Stimulated activated CD8-positive, alpha-beta memory T cell treated with anti-CD3 and anti-CD28 coated beads, Interleukin-4, amount 100 ng/mL, for 4 hours (primary cell): Measurements from ENCODE around the gene ZNF22.
A peak's percentile ranks its signal among the peaks of the same experiment; 100 is the strongest.

Experiments
- DNase-seq, 2 donors: peaks; one replicate each; pipeline ENCODE4 v3.0.0-alpha.2; 2020; ENCODE audit warnings: low read depth in 2 of 2, low spot score in 1 of 2

The ZNF22 gene

GRCh38 chr10:45000752-45001380 lies at the start of gene ZNF22:
TSS of gene ZNF22 (plus strand) at chr10:45000923. CDS start at chr10:45003369, 2,446 bp downstream.
- peak; percentile 49 to 60 for DNase-seq

GRCh38 chr10:44951576-44952226 lies 49.0 kb upstream of the ZNF22 start:
- no peak for DNase-seq

- no peak for DNase-seq
Observed at GRCh38 chr10:44952779-44953231, 47.9 kb upstream of the ZNF22 start.

- no peak for DNase-seq
Observed at GRCh38 chr10:44954042-44954441, 46.7 kb upstream of the ZNF22 start.

GRCh38 chr10:44954962-44955361 lies 45.8 kb upstream of the ZNF22 start:
- no peak for DNase-seq

- DNase-seq, result no peak
Observed at GRCh38 chr10:44955413-44956070, 45.2 kb upstream of the ZNF22 start.

- DNase-seq, result no peak
Observed at GRCh38 chr10:44956226-44956625, 44.5 kb upstream of the ZNF22 start.

- no peak for DNase-seq
Observed at GRCh38 chr10:44956717-44957706, 43.7 kb upstream of the ZNF22 start.

- no peak for DNase-seq
Observed at GRCh38 chr10:44958196-44958897, 42.4 kb upstream of the ZNF22 start.

- DNase-seq, result no peak
Observed at GRCh38 chr10:44958898-44959246, 41.9 kb upstream of the ZNF22 start.

- peak; percentile 72 to 80 for DNase-seq
Observed at GRCh38 chr10:44959247-44960087, 41.3 kb upstream of the ZNF22 start, which contains the start of gene RASSF4. TSS of gene RASSF4 (plus strand) at chr10:44959802. CDS start at chr10:44970203, 10,401 bp downstream.

- no peak for DNase-seq
Observed at GRCh38 chr10:44960088-44960460, 40.6 kb upstream of the ZNF22 start.

GRCh38 chr10:44960482-44961229 lies 40.1 kb upstream of the ZNF22 start:
- no peak for DNase-seq

GRCh38 chr10:44961230-44961571 lies 39.5 kb upstream of the ZNF22 start:
- no peak for DNase-seq

- no peak for DNase-seq
Observed at GRCh38 chr10:44961931-44962750, 38.6 kb upstream of the ZNF22 start.

GRCh38 chr10:44962870-44963738 lies 37.6 kb upstream of the ZNF22 start:
- no peak for DNase-seq
